ENCODE measurements around the gene SLC9A2. TPM values are rescaled to one million over a fixed set of nuclear protein-coding genes. Genes with fewer than 3 reads are reported as not detected.

Gene SLC9A2
- total and polyA plus RNA-seq, 4 donors: 0.88 TPM; not detected in 3

DNA sequence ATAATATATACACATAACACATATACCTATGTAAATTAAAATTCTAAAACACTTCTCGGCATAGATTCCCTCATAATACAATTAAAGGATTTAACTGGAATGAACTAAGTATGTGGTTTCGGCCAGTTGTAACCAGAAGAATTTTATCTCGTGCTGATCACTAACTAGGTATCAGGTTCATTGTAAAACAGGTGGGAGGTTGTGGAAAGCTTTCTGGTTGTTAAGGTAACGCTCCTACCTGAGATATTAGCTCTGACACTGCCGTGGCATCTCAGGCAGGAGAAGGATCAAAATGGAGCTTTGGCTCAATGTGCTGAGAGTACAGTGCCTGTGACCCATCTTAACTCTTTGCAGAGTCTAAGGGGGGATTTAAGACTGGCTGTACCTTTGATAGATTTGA lies 42.5 kb downstream of the SLC9A2 start:
- no peaks in the 10 kb centered on the region for H3K4me1 ChIP-seq (ENCODE audit: control insufficient read depth in 1 of 2, insufficient read depth in 2 of 2, low read length in 2 of 2)
- no peak overlapping the region for H3K27ac ChIP-seq (ENCODE audit: low read depth in 1 of 2, low read length in 2 of 2)
- 82 to 84% methylated on average over 5 of the region's 5 CpGs for WGBS, 2 donors
- intact Hi-C loops (cut with DNase I): no loop called here
- no peak for ATAC-seq (ENCODE audit: low FRiP score)
- no peaks in the 10 kb centered on the region for H3K9me3 ChIP-seq (ENCODE audit: control insufficient read depth, low read length)
- no peaks in the 10 kb centered on the region for H3K27me3 ChIP-seq (ENCODE audit: control insufficient read depth in 1 of 2, insufficient read depth in 2 of 2, low read length in 1 of 2)
- no peak for DNase-seq
- no peak overlapping the region for H3K4me3 ChIP-seq (ENCODE audit: low read length in 2 of 2)
- H3K36me3 ChIP-seq (ENCODE audit: control insufficient read depth in 1 of 2, insufficient read depth in 2 of 2, low read length in 1 of 2): no peaks in the 10 kb centered on the region

DNA sequence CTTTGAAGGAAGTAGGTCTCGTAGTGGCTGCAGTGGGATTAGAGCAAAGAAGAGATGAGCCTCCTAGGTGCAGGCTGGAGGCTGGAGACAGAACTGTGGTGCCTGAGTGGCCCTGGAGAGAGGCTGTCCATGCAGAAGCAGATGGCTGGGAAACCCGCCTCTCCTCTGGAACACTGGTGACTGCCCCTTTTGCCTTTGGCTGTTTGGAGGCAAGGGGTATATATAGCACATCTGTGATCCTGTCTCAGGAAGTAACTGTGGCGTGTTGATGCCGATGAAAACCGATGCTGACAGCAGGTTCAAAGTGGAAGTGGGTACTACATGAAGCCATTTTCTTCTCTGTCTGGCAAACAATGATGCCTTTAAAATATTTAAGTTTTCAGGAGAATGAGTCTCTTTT lies 43.5 kb downstream of the SLC9A2 start:
- intact Hi-C loops (cut with DNase I): no loop called here

DNA sequence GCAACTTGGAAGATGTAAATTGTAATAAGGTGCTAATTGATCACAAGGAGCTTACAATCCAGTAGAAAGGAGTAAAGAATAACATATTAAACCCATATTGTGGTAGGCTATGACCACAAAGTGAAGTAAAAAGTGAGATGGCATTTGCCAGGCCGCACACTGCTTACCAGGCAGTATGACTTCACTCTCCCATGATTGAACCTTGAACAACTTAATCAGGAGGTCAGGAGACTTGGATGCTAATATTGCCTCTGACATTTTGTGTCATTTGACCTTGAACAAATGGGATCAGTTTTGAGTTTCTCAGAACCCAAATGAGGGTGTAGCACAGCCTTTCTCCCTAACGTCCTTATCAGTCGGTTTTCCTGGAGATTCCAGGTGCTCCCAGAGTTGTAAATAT lies 44.0 kb downstream of the SLC9A2 start:
- WGBS, 2 donors: 69 to 90% methylated on average over 3 of the region's 3 CpGs
- intact Hi-C loops (cut with DNase I): no loop called here
- Histone ChIP-seq H3K4me3 (ENCODE audit: low read length in 2 of 2) (no peak overlapping the region), H3K9me3 (ENCODE audit: control insufficient read depth, low read length) (no peaks in the 10 kb centered on the region), H3K27me3 (ENCODE audit: control insufficient read depth in 1 of 2, insufficient read depth in 2 of 2, low read length in 1 of 2) (no peaks in the 10 kb centered on the region), H3K4me1 (ENCODE audit: control insufficient read depth in 1 of 2, insufficient read depth in 2 of 2, low read length in 2 of 2) (no peaks in the 10 kb centered on the region), H3K36me3 (ENCODE audit: control insufficient read depth in 1 of 2, insufficient read depth in 2 of 2, low read length in 1 of 2) (no peaks in the 10 kb centered on the region), H3K27ac (ENCODE audit: low read depth in 1 of 2, low read length in 2 of 2) (no peak overlapping the region)
- DNase-seq: no peak
- no peak for ATAC-seq (ENCODE audit: low FRiP score)

More for the DNA sequence above, 43.5 kb downstream of the SLC9A2 start:
- Histone ChIP-seq H3K9me3 (ENCODE audit: control insufficient read depth, low read length) (no peaks in the 10 kb centered on the region), H3K4me3 (ENCODE audit: low read length in 2 of 2) (no peak overlapping the region), H3K36me3 (ENCODE audit: control insufficient read depth in 1 of 2, insufficient read depth in 2 of 2, low read length in 1 of 2) (no peaks in the 10 kb centered on the region), H3K27me3 (ENCODE audit: control insufficient read depth in 1 of 2, insufficient read depth in 2 of 2, low read length in 1 of 2) (no peaks in the 10 kb centered on the region), H3K4me1 (ENCODE audit: control insufficient read depth in 1 of 2, insufficient read depth in 2 of 2, low read length in 2 of 2) (no peaks in the 10 kb centered on the region), H3K27ac (ENCODE audit: low read depth in 1 of 2, low read length in 2 of 2) (no peak overlapping the region)
- no peak for ATAC-seq (ENCODE audit: low FRiP score)
- WGBS, 2 donors: 66 to 67% methylated on average over 5 of the region's 5 CpGs
- no peak for DNase-seq

DNA sequence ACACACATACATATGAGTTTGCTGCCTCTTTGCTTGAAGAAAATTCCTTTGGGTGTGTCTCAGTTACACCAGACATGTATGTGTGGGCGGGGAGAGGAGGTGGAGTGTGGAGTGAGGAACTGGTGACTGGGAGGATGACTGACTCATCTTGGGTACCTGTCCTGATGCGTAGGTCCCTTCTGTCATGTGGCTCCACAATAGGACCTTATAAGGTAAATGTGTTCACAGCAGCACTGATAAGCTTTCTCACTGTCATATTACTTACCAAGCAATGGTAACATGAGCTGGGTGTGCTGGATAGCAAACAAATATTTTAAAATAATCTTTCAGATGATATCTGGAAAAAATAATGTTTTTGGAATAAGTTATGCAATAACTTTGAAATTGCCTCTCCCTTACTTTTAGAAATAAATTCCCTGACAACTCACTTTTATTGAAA lies 45.1 kb downstream of the SLC9A2 start:
- intact Hi-C loops (cut with DNase I): no loop called here
- Histone ChIP-seq H3K27me3 (ENCODE audit: control insufficient read depth in 1 of 2, insufficient read depth in 2 of 2, low read length in 1 of 2) (no peaks in the 10 kb centered on the region), H3K4me3 (ENCODE audit: low read length in 2 of 2) (no peak overlapping the region), H3K4me1 (ENCODE audit: control insufficient read depth in 1 of 2, insufficient read depth in 2 of 2, low read length in 2 of 2) (no peaks in the 10 kb centered on the region), H3K36me3 (ENCODE audit: control insufficient read depth in 1 of 2, insufficient read depth in 2 of 2, low read length in 1 of 2) (no peaks in the 10 kb centered on the region), H3K27ac (ENCODE audit: low read depth in 1 of 2, low read length in 2 of 2) (no peak overlapping the region), H3K9me3 (ENCODE audit: control insufficient read depth, low read length) (no peaks in the 10 kb centered on the region)
- ATAC-seq (ENCODE audit: low FRiP score) (no peak), DNase-seq (no peak)
- 64 to 73% methylated on average over 2 of the region's 2 CpGs for WGBS, 2 donors

DNA sequence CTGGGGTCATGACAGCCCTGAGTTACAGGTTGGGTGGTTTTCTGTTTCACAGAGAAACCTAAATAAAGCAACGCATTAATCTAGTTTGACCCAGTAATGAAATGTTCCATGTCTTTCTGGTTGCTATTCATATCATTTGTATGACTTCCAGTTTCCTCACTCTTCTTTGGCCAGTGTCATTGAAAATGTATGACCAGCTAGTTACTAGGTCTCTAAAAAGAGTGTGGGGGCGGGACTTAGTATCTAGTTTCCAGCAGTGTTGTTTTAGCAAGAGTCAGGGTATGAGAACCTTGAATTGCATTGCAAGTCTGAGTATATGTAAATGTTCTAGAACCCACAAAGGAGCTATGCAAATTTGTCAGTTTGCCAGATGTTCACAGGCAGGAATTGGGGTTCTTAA lies 47.7 kb downstream of the SLC9A2 start:
- Histone ChIP-seq H3K4me1 (ENCODE audit: control insufficient read depth in 1 of 2, insufficient read depth in 2 of 2, low read length in 2 of 2) (no peaks in the 10 kb centered on the region), H3K36me3 (ENCODE audit: control insufficient read depth in 1 of 2, insufficient read depth in 2 of 2, low read length in 1 of 2) (no peaks in the 10 kb centered on the region), H3K27me3 (ENCODE audit: control insufficient read depth in 1 of 2, insufficient read depth in 2 of 2, low read length in 1 of 2) (no peaks in the 10 kb centered on the region), H3K4me3 (ENCODE audit: low read length in 2 of 2) (no peak overlapping the region), H3K9me3 (ENCODE audit: control insufficient read depth, low read length) (no peaks in the 10 kb centered on the region), H3K27ac (ENCODE audit: low read depth in 1 of 2, low read length in 2 of 2) (no peak overlapping the region)
- 64% methylated on average over 2 of the region's 2 CpGs for WGBS, 2 donors
- intact Hi-C loops (cut with DNase I): no loop called here
- DNase-seq (no peak), ATAC-seq (ENCODE audit: low FRiP score) (no peak)

DNA sequence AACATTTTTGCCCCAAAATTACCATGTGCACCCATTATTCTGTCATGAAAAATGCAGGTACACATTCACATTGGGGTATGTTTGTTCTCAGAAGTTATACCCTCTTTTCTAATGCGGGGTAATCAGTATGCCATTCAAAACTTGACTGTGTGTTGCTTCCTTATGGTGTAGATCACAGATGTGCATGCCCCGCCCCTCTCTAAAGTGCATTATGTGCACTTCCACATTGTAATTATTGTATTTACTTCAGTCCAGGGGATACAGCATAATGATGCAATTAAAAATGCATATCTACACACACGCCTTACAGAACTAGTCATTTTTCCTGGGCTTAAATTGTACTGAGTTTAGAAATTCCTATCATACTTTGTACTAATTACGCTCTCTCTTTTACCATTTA lies 48.8 kb downstream of the SLC9A2 start:
- Histone ChIP-seq H3K27ac (ENCODE audit: low read depth in 1 of 2, low read length in 2 of 2) (no peak overlapping the region), H3K4me1 (ENCODE audit: control insufficient read depth in 1 of 2, insufficient read depth in 2 of 2, low read length in 2 of 2) (no peaks in the 10 kb centered on the region), H3K9me3 (ENCODE audit: control insufficient read depth, low read length) (no peaks in the 10 kb centered on the region), H3K36me3 (ENCODE audit: control insufficient read depth in 1 of 2, insufficient read depth in 2 of 2, low read length in 1 of 2) (no peaks in the 10 kb centered on the region), H3K4me3 (ENCODE audit: low read length in 2 of 2) (no peak overlapping the region), H3K27me3 (ENCODE audit: control insufficient read depth in 1 of 2, insufficient read depth in 2 of 2, low read length in 1 of 2) (no peaks in the 10 kb centered on the region)
- ATAC-seq (ENCODE audit: low FRiP score) (no peak), DNase-seq (no peak)
- intact Hi-C loops (cut with DNase I): no loop called here
- WGBS, 2 donors: 84 to 87% methylated on average over 4 of the region's 4 CpGs

DNA sequence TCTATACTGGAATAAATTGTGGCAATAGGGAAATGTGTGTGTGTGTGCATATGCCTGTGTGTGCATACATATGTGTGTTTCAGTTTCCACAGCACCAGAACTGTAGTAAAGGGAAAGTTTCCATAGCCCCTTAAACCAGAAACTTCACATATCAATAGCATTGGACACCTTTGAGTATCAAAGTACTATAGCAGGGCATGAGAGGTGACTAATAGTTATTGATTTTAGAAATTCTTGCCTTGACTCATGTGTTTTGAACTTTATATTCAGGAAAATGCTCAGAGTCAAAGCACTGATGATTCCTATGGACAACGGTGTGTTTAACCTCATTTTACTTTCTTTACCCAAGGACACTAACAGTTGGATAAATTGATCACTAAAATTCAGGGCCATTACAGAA lies 50.0 kb downstream of the SLC9A2 start:
- 81 to 93% methylated on average over 1 of the region's 1 CpG for WGBS, 2 donors
- no peaks in the 10 kb centered on the region for H3K9me3 ChIP-seq (ENCODE audit: control insufficient read depth, low read length)
- intact Hi-C loops (cut with DNase I): no loop called here
- H3K4me3 ChIP-seq (ENCODE audit: low read length in 2 of 2): no peak overlapping the region
- H3K27me3 ChIP-seq (ENCODE audit: control insufficient read depth in 1 of 2, insufficient read depth in 2 of 2, low read length in 1 of 2): no peaks in the 10 kb centered on the region
- ATAC-seq (ENCODE audit: low FRiP score) (no peak), DNase-seq (no peak)
- no peaks in the 10 kb centered on the region for H3K36me3 ChIP-seq (ENCODE audit: control insufficient read depth in 1 of 2, insufficient read depth in 2 of 2, low read length in 1 of 2)
- no peak overlapping the region for H3K27ac ChIP-seq (ENCODE audit: low read depth in 1 of 2, low read length in 2 of 2)
- H3K4me1 ChIP-seq (ENCODE audit: control insufficient read depth in 1 of 2, insufficient read depth in 2 of 2, low read length in 2 of 2): no peaks in the 10 kb centered on the region

DNA sequence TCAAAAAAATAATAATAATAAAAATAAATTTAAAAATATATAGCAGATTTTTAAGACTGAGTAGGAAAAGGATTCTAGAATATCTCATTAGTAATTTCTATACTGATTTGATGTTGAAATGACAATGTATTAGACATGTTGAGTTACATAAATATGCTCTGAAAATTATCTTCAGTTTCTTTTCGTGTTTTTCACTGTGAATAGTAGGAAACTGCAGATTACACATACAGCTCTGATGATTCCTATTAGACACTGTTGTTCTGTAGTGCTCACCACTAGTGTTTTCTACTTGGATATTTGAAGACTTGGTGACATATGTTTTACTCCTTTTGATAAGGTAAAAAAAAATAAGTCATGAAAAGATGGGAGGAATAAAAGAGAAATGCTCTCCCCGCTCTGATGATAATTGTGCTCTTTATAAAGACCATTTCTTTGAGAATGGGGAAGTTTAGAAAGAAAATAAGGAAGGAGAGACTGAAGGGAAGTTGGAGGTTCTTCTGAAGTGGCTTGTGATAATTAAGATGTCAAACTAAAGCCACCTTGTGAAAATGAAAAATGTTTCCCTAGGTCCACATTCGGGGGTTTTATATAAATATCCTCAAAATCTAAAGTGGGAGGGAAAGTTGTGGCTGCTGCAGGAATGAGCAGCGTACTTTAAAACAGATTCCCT lies 52.9 kb downstream of the SLC9A2 start:
- Histone ChIP-seq H3K9me3 (ENCODE audit: control insufficient read depth, low read length) (peaks cover 2% of the 10 kb centered on the region), H3K36me3 (ENCODE audit: control insufficient read depth in 1 of 2, insufficient read depth in 2 of 2, low read length in 1 of 2) (no peaks in the 10 kb centered on the region), H3K4me1 (ENCODE audit: control insufficient read depth in 1 of 2, insufficient read depth in 2 of 2, low read length in 2 of 2) (no peaks in the 10 kb centered on the region), H3K4me3 (ENCODE audit: low read length in 2 of 2) (no peak overlapping the region), H3K27me3 (ENCODE audit: control insufficient read depth in 1 of 2, insufficient read depth in 2 of 2, low read length in 1 of 2) (no peaks in the 10 kb centered on the region), H3K27ac (ENCODE audit: low read depth in 1 of 2, low read length in 2 of 2) (no peak overlapping the region)
- intact Hi-C loops (cut with DNase I): no loop called here
- WGBS, 2 donors: 67 to 72% methylated on average over 4 of the region's 4 CpGs
- no peak for ATAC-seq (ENCODE audit: low FRiP score)
- no peak for DNase-seq

DNA sequence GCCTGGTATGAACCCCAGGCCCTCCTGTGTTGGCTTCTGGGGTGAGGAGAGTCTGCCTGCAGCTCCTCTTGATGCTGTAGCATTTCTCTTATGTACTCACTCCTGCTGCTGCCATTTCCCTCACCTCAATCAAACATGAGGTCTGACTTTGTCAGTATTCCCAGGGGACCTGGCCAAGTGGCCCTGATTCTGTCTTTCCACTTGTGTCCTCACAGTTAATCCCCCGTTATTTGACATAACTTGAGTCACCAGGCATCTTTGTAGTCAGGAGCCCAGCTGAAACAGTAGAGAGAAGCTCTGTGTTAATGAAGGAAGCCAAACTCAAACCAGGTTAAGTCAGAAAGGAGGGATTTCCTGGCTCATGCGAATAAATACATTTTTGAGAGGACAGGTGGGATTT lies 55.0 kb downstream of the SLC9A2 start:
- Histone ChIP-seq H3K27me3 (ENCODE audit: control insufficient read depth in 1 of 2, insufficient read depth in 2 of 2, low read length in 1 of 2) (no peaks in the 10 kb centered on the region), H3K4me3 (ENCODE audit: low read length in 2 of 2) (no peak overlapping the region), H3K4me1 (ENCODE audit: control insufficient read depth in 1 of 2, insufficient read depth in 2 of 2, low read length in 2 of 2) (no peaks in the 10 kb centered on the region), H3K27ac (ENCODE audit: low read depth in 1 of 2, low read length in 2 of 2) (no peak overlapping the region), H3K36me3 (ENCODE audit: control insufficient read depth in 1 of 2, insufficient read depth in 2 of 2, low read length in 1 of 2) (no peaks in the 10 kb centered on the region), H3K9me3 (ENCODE audit: control insufficient read depth, low read length) (peaks cover 2% of the 10 kb centered on the region)
- ATAC-seq (ENCODE audit: low FRiP score): no peak
- DNase-seq: no peak
- 69 to 84% methylated on average over 2 of the region's 2 CpGs for WGBS, 2 donors
- intact Hi-C loops (cut with DNase I): no loop called here
